Breast epithelium (tissue), 4 donors: ENCODE data around the gene CYP2C8. TPM values are rescaled to one million over a fixed set of nuclear protein-coding genes. Genes with fewer than 3 reads are reported as not detected.

Experiments used
- DNase-seq, 2 donors: peaks; one replicate each; pipeline ENCODE4 v3.0.0-alpha.2; 2019; ENCODE audit warnings: low spot score in 2 of 2
- H3K27ac ChIP-seq, 2 donors: fragments of 200-600 bp; sonication (generic) in 1 of 2; one replicate each; pipeline ENCODE4 v1.5.1; 2016 to 2019; ENCODE audit warnings: mild to moderate bottlenecking in 1 of 2
- H3K27me3 ChIP-seq, 2 donors: fragments of 200-600 bp; sonication (generic) in 1 of 2; one replicate each; pipeline versions ENCODE4 v1.5.1 to v1.6.0; 2017 to 2019; ENCODE audit warnings: control low read depth in 1 of 2, mild to moderate bottlenecking in 1 of 2
- H3K36me3 ChIP-seq: fragments of 200-600 bp; one replicate; pipeline ENCODE4 v1.5.1; 2019
- H3K4me1 ChIP-seq, 2 donors: fragments of 200-600 bp; sonication (generic); one replicate each; pipeline ENCODE4 v1.5.1; 2016 to 2019; ENCODE audit warnings: control low read depth in 1 of 2
- H3K4me3 ChIP-seq, 3 donors: fragments of 200-600 bp; sonication (generic); 1 replicate in 2 of 3; 2 replicates in 1 of 3; pipeline ENCODE4 v1.5.1; 2016 to 2019; ENCODE audit warnings: mild to moderate bottlenecking in 3 of 3, moderate library complexity in 2 of 3
- H3K9me3 ChIP-seq, 2 donors: fragments of 200-600 bp; sonication (generic) in 1 of 2; one replicate each; pipeline ENCODE4 v1.5.1; 2016 to 2019; ENCODE audit warnings: control low read depth in 1 of 2
- CTCF ChIP-seq, 3 donors: fragments of 450-650 bp; IDR thresholded peaks; one replicate each; pipeline ENCODE4 v1.5.1; 2016 to 2017; ENCODE audit warnings: antibody characterized with exemption in 3 of 3, mild to moderate bottlenecking in 3 of 3, moderate library complexity in 3 of 3
- POLR2A ChIP-seq: fragments of 450-650 bp; IDR thresholded peaks from one replicate; pipeline ENCODE4 v1.6.1; 2016; ENCODE audit warnings: antibody characterized with exemption, mild to moderate bottlenecking, moderate library complexity
- POLR2AphosphoS5 ChIP-seq, 3 donors: sonication (generic); formaldehyde crosslinking; IDR thresholded peaks; one replicate each; pipeline ENCODE4 v1.6.1; 2017; ENCODE audit warnings: antibody characterized with exemption in 3 of 3
- intact Hi-C: fragments of 100-400 bp; cut with DNase I; formaldehyde crosslinking; loops from one replicate; pipeline ENCODE4 v1.15.1; 2023; ENCODE audit warnings: low total_unique reads
- total RNA-seq, 3 donors: library from RNA; depleted of rRNA; stranded (reverse); fragments of >200 nt; gene quantifications; one replicate each; pipeline ENCODE4 v1.1.0, GENCODE V29; 2016

CYP2C8 gene
- total RNA-seq, 3 donors from 2014 or later = 0.16 to 1.3 (median 0.73) TPM

DNA sequence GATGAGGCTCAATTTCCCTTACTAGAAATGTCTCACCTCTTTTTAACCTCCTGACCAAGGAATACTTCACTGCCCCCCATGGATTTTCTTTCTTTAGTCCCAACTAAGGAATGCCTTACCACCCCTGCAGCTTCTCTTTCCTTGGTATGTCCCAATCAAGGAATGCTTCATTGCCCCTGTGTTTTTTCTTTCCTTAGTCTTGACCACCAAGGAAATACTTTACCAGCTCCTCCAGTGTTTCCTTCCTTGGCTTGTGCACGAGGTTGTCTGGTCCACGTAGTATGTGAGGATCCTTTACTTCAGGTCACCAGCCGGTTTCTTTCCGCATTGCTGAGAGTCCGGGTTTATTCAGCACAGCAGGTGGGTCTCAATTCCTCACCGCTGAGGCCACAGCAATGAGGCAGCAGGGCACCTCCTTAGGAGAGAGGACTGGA lies 71.5 kb downstream of the CYP2C8 start:
- DNase-seq = no peak

DNA sequence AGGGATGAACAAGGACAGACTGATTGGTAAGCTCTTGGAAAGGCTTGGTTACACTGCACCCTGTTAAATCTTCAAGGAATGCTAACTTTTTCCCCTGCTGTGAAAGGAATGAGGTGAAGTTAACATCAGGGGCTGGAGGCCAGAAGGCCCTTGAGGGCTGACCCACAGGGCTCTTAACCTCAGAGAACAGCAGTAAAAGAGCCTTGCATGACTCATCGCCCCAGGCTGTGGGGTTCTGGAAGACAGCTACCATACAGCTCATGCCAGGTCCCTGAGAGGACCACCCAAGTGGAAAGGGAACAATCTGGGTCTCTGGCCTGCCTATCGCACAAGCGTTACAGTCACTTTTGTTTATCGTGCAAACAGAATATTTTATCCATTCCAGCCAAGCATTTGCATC lies 76.5 kb downstream of the CYP2C8 start:
- Histone ChIP-seq H3K36me3 (no peaks in the 10 kb centered on the region), H3K27ac (no peak overlapping the region), H3K9me3 (peaks cover 3 to 27% of the 10 kb centered on the region in 2 donors), H3K27me3 (no peaks in the 10 kb centered on the region), H3K4me1 (no peaks in the 10 kb centered on the region), H3K4me3 (no peak overlapping the region)
- intact Hi-C loops = no loop called here
- TF ChIP-seq CTCF (IDR thresholded peaks at IDR 0.05) = no peak
- no peak for TF ChIP-seq POLR2A
- no peak for TF ChIP-seq POLR2AphosphoS5 (IDR thresholded peaks at IDR 0.05)
- DNase-seq = no peak

More for the DNA sequence above, 71.5 kb downstream of the CYP2C8 start:
- Histone ChIP-seq H3K4me3 (no peak overlapping the region), H3K27ac (no peak overlapping the region), H3K9me3 (no peaks in the 10 kb centered on the region), H3K36me3 (no peaks in the 10 kb centered on the region), H3K4me1 (no peaks in the 10 kb centered on the region), H3K27me3 (no peaks in the 10 kb centered on the region)
- no peak for TF ChIP-seq POLR2A
- no peak for TF ChIP-seq POLR2AphosphoS5 (IDR thresholded peaks at IDR 0.05)
- no peak for TF ChIP-seq CTCF (IDR thresholded peaks at IDR 0.05)
- intact Hi-C loops = no loop called here

DNA sequence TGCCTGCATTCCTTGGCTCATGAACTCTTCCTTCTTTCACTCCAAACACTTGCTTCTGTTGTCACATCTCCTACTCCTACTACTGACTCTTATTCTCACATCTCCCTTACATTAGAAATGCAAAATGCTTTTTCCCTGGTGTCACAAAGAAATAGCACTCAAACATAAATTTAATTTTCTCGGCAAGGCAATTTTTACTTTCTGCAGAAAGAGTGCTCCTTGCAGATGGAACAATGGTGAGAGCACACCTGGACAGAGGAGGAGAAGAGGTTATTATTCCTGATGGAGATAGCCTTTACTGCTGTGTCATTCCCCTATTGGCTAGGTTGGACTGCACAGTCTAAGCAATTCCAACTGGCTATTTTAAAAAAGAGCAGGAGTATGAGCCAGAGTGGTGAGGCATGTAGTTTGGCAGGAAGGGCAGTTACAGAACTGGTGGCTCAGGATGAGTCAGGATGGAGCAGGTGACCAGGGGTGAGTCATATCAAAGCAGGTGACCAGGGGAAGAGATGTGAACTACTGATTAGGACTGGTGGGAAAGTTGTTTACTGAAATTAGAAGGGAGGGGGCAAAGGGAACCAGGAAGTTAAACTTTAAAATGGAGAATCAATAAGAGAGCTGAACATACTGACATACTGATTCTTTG lies 77.9 kb downstream of the CYP2C8 start:
- TF ChIP-seq CTCF (IDR thresholded peaks at IDR 0.05) (no peak), POLR2AphosphoS5 (IDR thresholded peaks at IDR 0.05) (no peak), POLR2A (no peak)
- no peak overlapping the region for H3K27ac ChIP-seq

GRCh38 chr10:94989192-94989591 lies 80.1 kb downstream of the CYP2C8 start:
- no peak overlapping the region for H3K4me3 ChIP-seq
- H3K9me3 ChIP-seq = peaks cover 3 to 27% of the 10 kb centered on the region in 2 donors
- H3K4me1 ChIP-seq = no peaks in the 10 kb centered on the region
- intact Hi-C loops = no loop called here
- no peak for DNase-seq
- H3K27ac ChIP-seq = no peak overlapping the region
- no peaks in the 10 kb centered on the region for H3K36me3 ChIP-seq
- TF ChIP-seq POLR2AphosphoS5 (IDR thresholded peaks at IDR 0.05) (no peak), CTCF (IDR thresholded peaks at IDR 0.05) (no peak), POLR2A (no peak)
- H3K27me3 ChIP-seq = no peaks in the 10 kb centered on the region

More for the DNA sequence above, 77.9 kb downstream of the CYP2C8 start:
- intact Hi-C loops = no loop called here
- DNase-seq = no peak
- no peak overlapping the region for H3K4me3 ChIP-seq
- no peaks in the 10 kb centered on the region for H3K27me3 ChIP-seq
- H3K9me3 ChIP-seq = peaks cover 3 to 27% of the 10 kb centered on the region in 2 donors
- H3K36me3 ChIP-seq = no peaks in the 10 kb centered on the region
- H3K4me1 ChIP-seq = no peaks in the 10 kb centered on the region

Other genes starting within 250 kb of the CYP2C8 start
- gene CYP2C9, start 130.8 kb downstream of the CYP2C8 start, total RNA-seq = not detected
- gene ACSM6, start 124.7 kb upstream of the CYP2C8 start, total RNA-seq = under 1 TPM in 1 of 3 donors, not detected in 2; 0.66 TPM
- 100 to 1,000 TPM in 1 of 3 donors, 10 to 100 TPM in 2; 80.8 to 143 (median 87.7) TPM for gene PDLIM1, start 221.5 kb upstream of the CYP2C8 start, total RNA-seq